Erythroblast (primary cell): ENCODE results near the gene PTPRN2.

Experiments
- GATA1 ChIP-seq: IDR thresholded peaks from 2 replicates; pipeline ENCODE4 v1.6.1; 2011; ENCODE audit warnings: low read depth, mild to moderate bottlenecking, control low read depth, low read length, moderate library complexity
- POLR2A ChIP-seq: IDR thresholded peaks from 2 replicates; pipeline ENCODE4 v1.6.1; 2011; ENCODE audit warnings: mild to moderate bottlenecking, low read length

DNA sequence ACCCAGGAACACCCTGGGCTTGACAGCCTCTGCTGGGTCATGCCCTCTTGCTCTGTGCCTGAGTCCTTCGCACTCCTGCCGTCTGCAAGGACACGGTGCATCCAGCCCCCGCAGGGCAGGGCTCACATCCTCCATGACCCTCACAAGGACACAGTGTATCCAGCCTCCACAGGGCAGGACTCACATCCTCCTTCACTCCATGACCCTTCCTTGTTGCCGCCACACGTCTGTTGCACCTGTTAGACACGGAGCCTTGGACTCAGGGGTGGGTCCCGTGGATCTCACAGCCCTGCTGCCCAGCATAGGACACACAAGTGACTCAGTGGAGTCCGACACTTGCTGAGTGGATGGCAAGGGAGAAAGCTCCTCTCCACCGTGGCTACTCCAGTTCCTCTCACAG, 750.1 kb downstream of the PTPRN2 start:
- TF ChIP-seq POLR2A (no peak), GATA1 (no peak)
